Erythroblast (primary cell): Measurements from ENCODE around the gene NCEH1.

Experiments
- GATA1 ChIP-seq: IDR thresholded peaks from 2 replicates; pipeline ENCODE4 v1.6.1; 2011; ENCODE audit warnings: low read depth, mild to moderate bottlenecking, control low read depth, low read length, moderate library complexity
- POLR2A ChIP-seq: IDR thresholded peaks from 2 replicates; pipeline ENCODE4 v1.6.1; 2011; ENCODE audit warnings: mild to moderate bottlenecking, low read length

GRCh38 chr3:172659246-172660002 lies 51.4 kb downstream of the NCEH1 start:
- TF ChIP-seq POLR2A (no peak), GATA1 (no peak)
